ENCODE results near the gene VN1R4. TPM values are rescaled to one million over a fixed set of nuclear protein-coding genes. Genes with fewer than 3 reads are reported as not detected.

The VN1R4 gene
- total and polyA plus RNA-seq, 2 of the 4 experiments (the other 2 are of a cell fraction) = not detected

Other genes starting within 250 kb of the VN1R4 start
- not detected in 2 replicates for gene ERVV-2, start 223.0 kb downstream of the VN1R4 start, total RNA-seq (2012; rRNA removed)
- not detected in 2 replicates for gene ERVV-2, start 223.0 kb downstream of the VN1R4 start, polyA plus RNA-seq (2012; rRNA removed)
- gene ZNF160, start 164.3 kb downstream of the VN1R4 start, total RNA-seq (2012; rRNA removed) = 26.9 and 30.8 TPM in 2 replicates
- 16.4 and 22.6 TPM in 2 replicates for gene ZNF160, start 164.3 kb downstream of the VN1R4 start, polyA plus RNA-seq (2012; rRNA removed)
- 7.7 and 7.8 TPM in 2 replicates for gene ZNF415, start 134.8 kb downstream of the VN1R4 start, total RNA-seq (2012; rRNA removed)
- gene ZNF415, start 134.8 kb downstream of the VN1R4 start, polyA plus RNA-seq (2012; rRNA removed) = 3.9 and 4.2 TPM in 2 replicates
- gene ZNF347, start 108.7 kb downstream of the VN1R4 start, total RNA-seq (2012; rRNA removed) = 8.9 and 13.4 TPM in 2 replicates
- gene ZNF347, start 108.7 kb downstream of the VN1R4 start, polyA plus RNA-seq (2012; rRNA removed) = 2.3 and 2.8 TPM in 2 replicates
- gene ZNF665, start 74.4 kb downstream of the VN1R4 start, total RNA-seq (2012; rRNA removed) = 2.5 and 3.0 TPM in 2 replicates
- gene ZNF665, start 74.4 kb downstream of the VN1R4 start, polyA plus RNA-seq (2012; rRNA removed) = 1.5 and 2.0 TPM in 2 replicates
- 7.0 and 7.5 TPM in 2 replicates for gene ZNF677, start 12.8 kb downstream of the VN1R4 start, total RNA-seq (2012; rRNA removed)
- gene ZNF677, start 12.8 kb downstream of the VN1R4 start, polyA plus RNA-seq (2012; rRNA removed) = 6.0 and 6.8 TPM in 2 replicates
- not detected in 2 replicates for gene VN1R2, start 9.4 kb downstream of the VN1R4 start, total RNA-seq (2012; rRNA removed)
- gene VN1R2, start 9.4 kb downstream of the VN1R4 start, polyA plus RNA-seq (2012; rRNA removed) = not detected in 2 replicates
- gene ZNF845, start 66.0 kb upstream of the VN1R4 start, total RNA-seq (2012; rRNA removed) = 9.5 and 13.1 TPM in 2 replicates
- 0.79 and 1.2 TPM in 2 replicates for gene ZNF845, start 66.0 kb upstream of the VN1R4 start, polyA plus RNA-seq (2012; rRNA removed)
- 4.5 and 6.7 TPM in 2 replicates for gene ZNF525, start 98.0 kb upstream of the VN1R4 start, total RNA-seq (2012; rRNA removed)
- 1.3 and 1.4 TPM in 2 replicates for gene ZNF525, start 98.0 kb upstream of the VN1R4 start, polyA plus RNA-seq (2012; rRNA removed)
- gene ZNF765, start 127.4 kb upstream of the VN1R4 start, total RNA-seq (2012; rRNA removed) = 18.1 and 19.2 TPM in 2 replicates
- gene ZNF765, start 127.4 kb upstream of the VN1R4 start, polyA plus RNA-seq (2012; rRNA removed) = 1.5 and 2.3 TPM in 2 replicates
- gene ZNF761, start 164.3 kb upstream of the VN1R4 start, total RNA-seq (2012; rRNA removed) = 21.9 and 26.1 TPM in 2 replicates
- gene ZNF761, start 164.3 kb upstream of the VN1R4 start, polyA plus RNA-seq (2012; rRNA removed) = 6.1 and 7.9 TPM in 2 replicates
- gene ZNF813, start 200.0 kb upstream of the VN1R4 start, total RNA-seq (2012; rRNA removed) = 3.4 and 6.1 TPM in 2 replicates
- gene ZNF813, start 200.0 kb upstream of the VN1R4 start, polyA plus RNA-seq (2012; rRNA removed) = 0.40 and 0.82 TPM in 2 replicates